ENCODE results near the gene EDNRA.

- TF ChIP-seq CTCF (IDR thresholded peaks at IDR 0.05) = no peak
- TF ChIP-seq POLR2A (IDR thresholded peaks at IDR 0.05) = no peak
Observed at GRCh38 chr4:147571036-147571770, 90.3 kb downstream of the EDNRA start.

All from esophagus squamous epithelium (tissue), 4 donors.